Caki2 (cell line): Measurements from ENCODE around the gene MUC5B. TPM values are rescaled to one million over a fixed set of nuclear protein-coding genes. Genes with fewer than 3 reads are reported as not detected.
A peak's percentile ranks its signal among the peaks of the same experiment; 100 is the strongest.
"Not testable (repeated sequence)": the region's sequence is repeated elsewhere in the genome, so short reads cannot be mapped to it uniquely, and the experiment has no call there.

Source experiments
- DNase-seq: peaks from one replicate; pipeline ENCODE4 v3.0.0-alpha.2; 2015; ENCODE audit warnings: low read depth
- in situ Hi-C: cut with HindIII; loops from 2 replicates; pipeline ENCODE4 v1.10.0; 2016; ENCODE audit warnings: low sequenced_read_pairs, low pct_unique_long_range_greater_than_20kb, mixed read lengths
- total RNA-seq: library from RNA; depleted of rRNA; stranded (reverse); fragments of >200 nt; shearing (Covaris generic); gene quantifications from 2 replicates; pipeline ENCODE4 v1.2.3, GENCODE V29; 2014; ENCODE audit warnings: low replicate concordance

MUC5B gene
- total RNA-seq, 1 experiment from 2014 or later: 0.03 TPM

DNA sequence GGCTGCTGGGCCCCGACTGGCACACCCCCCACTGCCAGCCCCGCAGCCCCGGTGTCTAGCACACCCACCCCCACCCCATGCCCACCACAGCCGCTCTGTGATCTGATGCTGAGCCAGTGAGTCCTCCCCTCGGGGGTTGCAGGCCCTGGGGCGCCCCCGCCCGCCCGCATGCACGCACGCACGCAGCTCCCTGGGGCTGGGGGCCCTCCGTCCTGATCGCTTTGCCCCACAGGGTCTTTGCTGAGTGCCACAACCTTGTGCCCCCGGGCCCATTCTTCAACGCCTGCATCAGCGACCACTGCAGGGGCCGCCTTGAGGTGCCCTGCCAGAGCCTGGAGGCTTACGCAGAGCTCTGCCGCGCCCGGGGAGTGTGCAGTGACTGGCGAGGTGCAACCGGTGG is 32.3 kb downstream of the MUC5B start:
- in situ Hi-C loops: no loop called here
- DNase-seq: no peak

DNA sequence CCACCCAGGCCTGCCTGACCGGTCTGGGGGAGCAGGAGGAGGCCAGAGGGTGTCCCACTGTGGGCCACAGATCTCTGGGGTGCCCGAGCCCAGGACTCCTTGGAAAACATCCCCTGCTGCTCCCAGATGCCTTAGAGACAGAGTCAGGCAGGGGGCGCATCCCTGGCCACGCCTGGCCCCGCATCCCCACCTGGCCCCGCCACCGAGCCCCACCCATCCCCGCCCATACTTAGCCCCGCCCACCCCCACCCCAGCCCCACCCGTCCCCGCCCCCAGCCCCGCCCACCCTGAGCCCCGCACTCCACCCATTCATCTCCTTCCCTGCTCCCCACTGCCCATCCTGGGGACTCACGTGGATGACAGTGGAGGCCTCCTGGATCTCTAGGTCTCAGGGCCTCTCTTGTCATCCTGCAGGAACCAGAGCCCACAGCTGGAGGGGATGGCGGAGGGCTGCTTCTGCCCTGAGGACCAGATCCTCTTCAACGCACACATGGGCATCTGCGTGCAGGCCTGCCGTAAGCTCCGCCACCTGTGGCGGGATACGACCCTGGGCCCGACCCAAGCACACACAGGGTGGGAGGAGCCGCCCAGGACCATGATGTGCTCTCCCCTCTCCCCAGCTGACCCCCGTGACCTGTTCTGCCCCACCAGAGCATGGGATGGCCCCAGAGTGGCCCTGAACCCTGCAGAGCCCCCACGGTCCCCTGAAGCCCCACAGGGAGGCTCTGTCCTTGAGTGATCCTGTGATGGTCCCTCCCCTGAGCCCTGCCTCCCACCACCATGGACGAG is 33.6 kb downstream of the MUC5B start:
- in situ Hi-C loops: no loop called here

DNA sequence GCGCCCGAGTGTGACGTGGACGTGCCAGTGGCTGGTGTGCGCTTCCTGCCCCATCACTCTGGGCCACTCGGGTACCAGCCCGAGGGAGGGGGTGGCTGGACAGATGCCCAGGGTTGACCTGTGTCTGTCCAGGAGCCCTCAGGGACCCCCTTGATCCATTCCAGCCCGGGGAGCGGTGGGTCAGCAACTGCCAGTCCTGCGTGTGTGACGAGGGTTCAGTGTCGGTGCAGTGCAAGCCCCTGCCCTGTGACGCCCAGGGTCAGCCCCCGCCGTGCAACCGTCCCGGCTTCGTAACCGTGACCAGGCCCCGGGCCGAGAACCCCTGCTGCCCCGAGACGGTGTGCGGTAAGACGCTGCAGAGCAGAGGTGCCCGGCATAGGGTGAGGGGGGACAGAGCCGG is 34.5 kb downstream of the MUC5B start:
- in situ Hi-C loops: no loop called here

More for the DNA sequence above, 33.6 kb downstream of the MUC5B start:
- no peak for DNase-seq

DNA sequence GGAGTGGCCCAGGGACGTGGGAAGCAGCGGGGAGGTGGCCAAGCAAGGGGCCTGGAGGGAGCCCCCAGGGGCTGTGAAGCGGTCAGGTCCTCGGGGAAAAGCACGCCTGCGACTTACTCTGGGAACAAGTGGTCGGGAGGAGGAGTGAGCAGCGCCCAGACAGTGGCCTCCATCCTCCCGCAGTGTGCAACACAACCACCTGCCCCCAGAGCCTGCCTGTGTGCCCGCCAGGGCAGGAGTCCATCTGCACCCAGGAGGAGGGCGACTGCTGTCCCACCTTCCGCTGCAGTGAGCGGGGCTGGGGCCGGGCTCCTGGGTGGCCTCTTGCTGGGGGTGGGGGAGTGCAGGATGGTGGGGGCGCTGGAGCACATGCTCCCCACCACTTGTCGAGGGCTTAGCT is 35.0 kb downstream of the MUC5B start:
- in situ Hi-C loops: no loop called here
- DNase-seq: no peak

More for the DNA sequence above, 34.5 kb downstream of the MUC5B start:
- DNase-seq: no peak

DNA sequence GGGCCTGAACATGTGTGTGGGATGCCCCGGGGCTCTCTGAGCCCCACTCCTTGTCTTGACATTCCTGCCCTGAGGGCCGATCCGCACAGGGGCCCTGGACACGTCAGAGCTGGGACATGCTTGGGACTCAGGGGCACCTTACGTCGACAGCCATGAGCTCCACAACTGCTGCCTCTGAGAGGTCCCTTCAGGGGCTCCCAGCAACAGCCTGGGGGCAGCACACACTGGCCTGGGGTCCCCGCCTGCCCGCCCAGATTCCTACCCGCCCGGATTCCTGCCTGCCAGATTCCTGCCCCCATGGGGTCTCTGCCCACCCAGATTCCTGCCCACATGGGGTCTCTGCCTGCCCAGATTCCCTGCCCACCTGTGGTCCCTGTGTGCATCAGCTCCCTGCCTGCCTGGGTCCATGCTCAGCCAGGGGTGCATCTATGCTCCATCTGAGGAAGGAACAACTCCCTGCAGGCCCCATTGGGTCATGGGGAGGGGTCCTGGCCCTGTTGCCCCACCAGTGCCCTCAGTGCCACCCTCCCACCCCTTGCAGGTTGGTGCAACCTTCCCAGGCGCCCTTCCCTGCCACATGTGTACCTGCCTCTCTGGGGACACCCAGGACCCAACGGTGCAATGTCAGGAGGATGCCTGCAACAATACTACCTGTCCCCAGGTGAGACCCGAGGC is 35.7 kb downstream of the MUC5B start:
- DNase-seq: no peak
- in situ Hi-C loops: no loop called here

DNA sequence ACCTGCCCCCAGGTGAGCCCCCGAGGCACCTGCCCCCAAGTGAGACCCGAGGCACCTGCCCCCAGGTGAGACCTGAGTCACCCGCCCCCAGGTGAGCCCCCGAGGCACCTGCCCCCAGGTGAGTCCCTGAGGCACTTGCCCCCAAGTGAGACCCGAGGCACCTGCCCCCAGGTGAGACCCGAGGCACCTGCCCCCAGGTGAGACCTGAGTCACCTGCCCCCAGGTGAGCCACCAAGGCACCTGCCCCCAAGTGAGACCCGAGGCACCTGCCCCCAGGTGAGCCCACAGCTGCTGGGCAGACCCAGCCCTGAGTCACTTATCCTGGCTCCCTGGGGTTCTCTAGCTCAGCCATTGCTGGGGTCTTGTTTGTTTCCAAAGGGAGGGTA is 36.2 kb downstream of the MUC5B start:
- in situ Hi-C loops: no loop called here
- no peak for DNase-seq

DNA sequence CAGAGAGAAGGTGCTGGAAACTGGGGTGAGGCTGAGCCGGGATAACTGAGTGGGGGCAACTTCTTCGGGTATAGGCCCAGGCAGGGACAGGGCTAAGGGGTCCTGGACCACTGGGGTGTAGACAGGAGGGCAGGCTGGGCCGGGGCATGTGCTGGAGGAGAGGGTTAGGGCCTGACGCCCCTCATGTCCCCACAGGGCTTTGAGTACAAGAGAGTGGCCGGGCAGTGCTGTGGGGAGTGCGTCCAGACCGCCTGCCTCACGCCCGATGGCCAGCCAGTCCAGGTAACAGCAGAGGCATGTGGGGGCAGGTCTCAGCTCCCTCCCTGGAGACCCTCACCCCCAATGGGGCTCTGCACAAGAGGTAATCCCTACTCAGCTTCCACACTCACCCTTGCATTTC is 36.7 kb downstream of the MUC5B start:
- DNase-seq: no peak
- in situ Hi-C loops: no loop called here

DNA sequence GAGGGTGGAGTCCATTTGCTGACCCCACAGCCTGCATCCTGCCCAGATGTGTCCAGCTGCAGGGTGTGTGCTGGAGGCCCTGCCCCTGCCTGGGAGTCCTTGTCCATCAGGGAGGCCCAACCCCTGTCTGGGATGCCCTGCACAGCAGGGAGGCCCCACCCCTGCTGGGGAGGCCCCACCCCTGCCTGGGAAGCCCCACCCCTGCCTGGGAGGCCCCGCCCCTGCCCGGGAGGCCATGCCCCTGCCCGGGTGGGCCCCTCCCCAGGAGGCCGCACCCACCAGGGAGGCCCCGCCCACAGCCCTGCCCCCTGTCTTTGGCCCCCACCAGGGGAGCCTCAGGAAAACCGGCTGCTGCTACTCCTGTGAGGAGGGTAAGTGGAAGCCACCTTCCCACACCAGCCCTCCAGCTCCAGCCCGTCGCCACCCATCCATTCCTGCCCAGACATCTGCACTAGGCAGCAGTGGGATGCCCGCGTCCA is 37.2 kb downstream of the MUC5B start:
- peak; percentile 34 for DNase-seq
- in situ Hi-C loops: no loop called here

DNA sequence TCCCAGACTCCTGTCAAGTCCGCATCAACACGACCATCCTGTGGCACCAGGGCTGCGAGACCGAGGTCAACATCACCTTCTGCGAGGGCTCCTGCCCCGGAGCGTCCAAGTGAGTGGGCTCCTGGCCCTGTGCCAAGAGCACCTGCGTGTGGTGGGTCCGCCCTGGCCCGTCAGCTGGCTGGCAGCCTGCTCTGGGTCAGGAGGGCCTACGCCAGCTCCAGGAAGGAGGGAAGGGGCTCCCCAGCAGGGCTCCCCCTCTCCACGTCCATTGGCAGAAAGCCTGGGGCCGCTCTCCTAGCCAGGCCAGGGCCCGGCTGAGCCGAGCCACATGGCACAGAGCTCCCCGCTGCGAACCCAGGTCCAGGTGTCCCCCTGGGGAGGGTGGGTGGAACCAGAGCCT is 37.8 kb downstream of the MUC5B start:
- no peak for DNase-seq
- in situ Hi-C loops: no loop called here

DNA sequence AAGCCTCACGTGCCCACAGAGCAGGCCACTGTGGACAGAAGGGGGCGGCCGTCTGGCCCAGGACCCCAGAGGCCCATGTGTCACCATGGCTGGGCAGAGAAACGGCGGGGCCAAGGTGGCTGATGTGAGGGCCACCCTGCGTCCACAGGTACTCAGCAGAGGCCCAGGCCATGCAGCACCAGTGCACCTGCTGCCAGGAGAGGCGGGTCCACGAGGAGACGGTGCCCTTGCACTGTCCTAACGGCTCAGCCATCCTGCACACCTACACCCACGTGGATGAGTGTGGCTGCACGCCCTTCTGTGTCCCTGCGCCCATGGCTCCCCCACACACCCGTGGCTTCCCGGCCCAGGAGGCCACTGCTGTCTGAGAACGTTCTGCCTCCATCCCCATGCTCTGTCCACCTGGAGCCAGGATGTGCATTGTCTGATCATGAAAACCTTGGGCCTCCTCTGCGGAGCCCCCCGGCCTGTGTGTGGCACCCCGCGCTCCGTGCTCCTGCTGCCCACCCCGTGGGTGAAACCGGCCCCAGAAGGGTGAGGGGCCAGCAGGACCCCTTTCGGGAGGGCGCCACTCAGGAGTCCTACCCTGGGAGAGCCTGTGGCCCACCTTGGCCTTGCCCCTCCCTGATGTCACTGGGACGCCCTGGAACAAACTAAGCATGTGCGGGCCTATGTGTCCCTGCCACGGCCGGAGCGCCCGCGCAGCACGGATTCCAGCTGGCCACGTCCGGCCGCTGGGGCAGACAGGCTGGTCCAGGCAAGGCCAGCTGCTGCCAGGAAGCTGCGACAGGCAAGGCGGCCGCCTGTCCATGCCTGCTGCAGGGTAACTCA is 38.6 kb downstream of the MUC5B start:
- in situ Hi-C loops: no loop called here
- DNase-seq: no peak

DNA sequence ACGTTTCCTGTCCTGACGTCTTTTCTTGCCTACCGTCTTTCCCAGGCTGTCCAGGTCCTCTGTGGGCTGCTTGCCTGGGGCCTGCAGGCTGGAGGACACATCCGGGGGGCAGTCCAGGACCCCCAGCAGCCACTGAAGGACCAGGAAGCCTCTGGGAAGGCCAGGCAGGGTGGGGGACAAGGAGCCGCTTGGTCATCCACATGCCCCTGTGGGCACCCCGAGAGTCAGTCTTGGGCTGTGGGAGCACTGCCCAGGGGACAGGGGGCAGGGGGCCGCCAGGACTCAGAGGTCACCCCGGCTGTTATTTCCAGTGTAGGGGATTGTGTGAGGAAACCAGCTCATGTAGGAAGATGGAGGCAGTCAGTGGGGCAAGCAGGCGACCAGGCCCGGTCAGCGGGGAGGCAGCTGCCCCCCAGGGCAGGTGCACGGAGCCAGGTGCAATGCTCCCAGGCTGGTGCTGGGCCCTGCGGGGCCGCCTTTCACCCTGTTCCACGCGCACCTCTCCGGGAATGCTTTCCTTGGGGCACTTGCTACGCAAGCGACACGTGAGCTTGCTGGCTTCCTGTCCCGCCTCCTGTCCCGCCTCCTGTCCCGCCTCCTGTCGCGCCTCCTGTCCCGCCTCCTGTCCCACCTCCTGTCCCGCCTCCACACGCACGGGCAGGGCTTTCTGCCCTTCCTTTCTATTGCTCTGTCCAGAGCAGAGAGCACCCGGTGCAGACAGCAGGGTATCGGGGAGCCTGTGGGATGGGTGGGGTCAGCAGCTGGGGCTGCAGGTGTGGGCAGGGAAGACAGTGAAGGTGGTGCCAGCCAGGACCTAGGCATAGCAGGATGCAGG is 39.5 kb downstream of the MUC5B start:
- in situ Hi-C loops: no loop called here
- DNase-seq: peak; percentile 84

DNA sequence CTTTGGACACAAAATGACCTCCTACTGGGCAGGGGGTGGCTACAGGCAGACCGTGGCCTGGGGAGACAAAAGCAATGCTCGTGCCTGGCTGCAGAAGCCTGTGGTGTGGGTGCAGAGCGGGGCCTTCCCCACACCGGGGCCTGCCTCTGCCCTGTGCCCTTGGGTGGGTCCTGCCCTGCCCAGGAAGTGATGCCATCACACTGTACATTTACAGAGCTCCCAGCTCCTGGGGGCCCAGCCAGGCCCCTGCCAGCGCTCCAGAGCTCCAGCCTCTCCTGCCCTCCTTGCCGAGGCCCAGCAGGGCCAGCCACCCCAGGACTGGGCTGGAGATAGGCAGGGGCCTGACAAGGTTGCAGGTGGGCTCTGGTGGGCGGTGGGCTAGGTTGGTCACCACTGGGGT is 40.1 kb downstream of the MUC5B start:
- in situ Hi-C loops: no loop called here
- no peak for DNase-seq

DNA sequence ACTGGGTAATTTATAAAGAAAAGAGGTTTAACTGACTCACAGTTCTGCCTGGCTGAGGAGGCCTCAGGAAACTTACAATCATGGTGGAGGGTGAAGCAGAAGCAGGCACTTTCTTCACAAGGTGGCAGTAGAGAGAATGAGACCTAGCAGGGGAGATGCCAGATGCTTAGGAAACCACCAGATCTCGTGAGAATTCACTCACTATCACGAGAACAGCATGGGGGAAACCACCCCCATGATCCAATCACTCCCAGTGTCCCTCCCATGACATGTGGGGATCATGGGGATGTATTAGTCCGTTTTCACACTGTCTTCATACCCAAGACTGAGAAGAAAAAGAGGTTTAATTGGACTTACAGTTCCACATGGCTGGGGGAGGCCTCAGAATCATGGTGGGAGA is 41.6 kb downstream of the MUC5B start:
- in situ Hi-C loops: not testable (repeated sequence)
- peak; percentile 54 for DNase-seq

DNA sequence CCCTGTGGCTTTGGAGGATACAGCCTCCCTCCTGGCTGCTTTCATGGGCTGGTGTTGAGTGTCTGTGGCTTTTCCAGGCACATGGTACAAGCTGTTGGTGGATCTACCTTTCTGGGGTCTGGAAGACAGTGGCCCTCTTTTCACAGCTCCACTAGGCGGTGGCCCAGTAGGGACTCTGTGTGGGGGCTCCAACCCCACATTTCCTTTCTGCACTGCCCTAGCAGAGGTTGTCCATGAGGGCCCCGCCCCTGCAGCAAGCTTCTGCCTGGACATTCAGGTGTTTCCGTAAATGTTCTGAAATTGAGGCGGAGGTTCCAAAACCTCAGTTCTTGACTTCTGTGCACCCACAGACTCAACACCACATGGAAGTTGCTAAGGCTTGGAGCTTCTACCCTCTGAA is 42.6 kb downstream of the MUC5B start:
- DNase-seq, in situ Hi-C loops: not testable (repeated sequence)

DNA sequence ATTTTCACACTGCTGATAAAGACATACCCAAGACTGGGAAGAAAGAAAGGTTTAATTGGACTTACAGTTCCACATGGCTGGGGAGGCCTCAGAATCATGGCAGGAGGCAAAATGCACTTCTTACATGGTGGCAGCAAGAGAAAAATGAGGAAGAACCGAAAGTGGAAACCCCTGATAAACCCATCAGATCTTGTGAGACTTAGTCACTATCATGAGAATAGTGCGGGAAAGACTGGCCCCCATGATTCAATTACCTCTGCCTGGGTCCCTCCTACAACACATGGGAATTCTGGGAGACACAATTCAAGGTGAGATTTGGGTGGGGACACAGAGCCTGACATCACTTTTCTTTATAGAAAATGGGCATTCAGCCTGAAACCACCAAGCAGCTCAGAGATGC is 44.1 kb downstream of the MUC5B start:
- DNase-seq, in situ Hi-C loops: not testable (repeated sequence)

DNA sequence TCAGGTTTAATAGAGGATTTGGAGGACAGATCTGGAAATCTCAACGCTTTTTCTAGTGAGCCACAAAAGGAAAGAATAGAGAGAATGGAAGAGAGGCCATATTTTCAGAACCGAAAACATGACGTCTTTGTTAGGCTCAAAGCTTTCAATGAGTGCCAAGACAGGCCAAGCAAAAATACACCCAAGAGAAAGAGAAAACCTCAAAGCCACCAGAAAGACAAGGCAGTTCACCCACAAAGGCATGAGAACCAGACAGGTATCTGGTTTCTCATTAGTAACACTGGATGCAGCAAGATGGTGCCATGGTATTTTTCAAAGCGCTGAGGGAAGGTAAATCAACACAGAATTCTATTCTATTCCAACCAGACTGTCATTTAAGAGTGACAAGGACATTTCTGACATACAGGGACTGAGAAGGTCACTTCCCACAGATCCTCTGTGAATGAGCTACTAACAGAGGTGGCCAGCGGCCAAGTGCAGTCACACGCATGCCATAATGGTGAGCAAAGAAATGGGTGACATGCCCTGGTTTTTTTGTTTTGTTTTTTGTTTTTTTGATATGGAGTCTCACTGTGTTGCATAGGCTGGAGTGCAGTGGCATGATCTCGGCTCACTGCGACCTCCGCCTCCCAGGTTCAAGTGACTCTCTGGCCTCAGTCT is 44.7 kb downstream of the MUC5B start:
- in situ Hi-C loops: no loop called here
- peak; percentile 21 for DNase-seq

DNA sequence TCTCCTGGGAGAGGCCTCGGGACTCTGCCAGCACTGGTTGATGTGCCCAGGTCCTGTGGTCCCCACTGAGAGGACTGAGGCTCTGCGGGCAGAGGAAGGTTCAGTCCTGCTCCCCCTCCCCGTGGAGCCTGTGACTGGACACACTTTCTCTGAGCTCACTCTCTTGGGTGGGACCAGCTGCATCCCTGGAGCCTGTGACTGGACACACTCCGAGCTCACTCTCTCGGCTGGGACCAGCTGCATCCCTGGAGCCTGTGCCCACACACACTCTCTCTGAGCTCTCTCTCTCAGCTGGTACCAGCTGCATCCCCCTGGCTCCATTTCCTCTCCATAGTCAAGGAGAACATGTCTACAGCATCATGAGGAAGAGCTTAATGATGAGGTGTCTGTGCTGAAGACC is 47.1 kb downstream of the MUC5B start:
- no peak for DNase-seq
- in situ Hi-C loops: no loop called here

DNA sequence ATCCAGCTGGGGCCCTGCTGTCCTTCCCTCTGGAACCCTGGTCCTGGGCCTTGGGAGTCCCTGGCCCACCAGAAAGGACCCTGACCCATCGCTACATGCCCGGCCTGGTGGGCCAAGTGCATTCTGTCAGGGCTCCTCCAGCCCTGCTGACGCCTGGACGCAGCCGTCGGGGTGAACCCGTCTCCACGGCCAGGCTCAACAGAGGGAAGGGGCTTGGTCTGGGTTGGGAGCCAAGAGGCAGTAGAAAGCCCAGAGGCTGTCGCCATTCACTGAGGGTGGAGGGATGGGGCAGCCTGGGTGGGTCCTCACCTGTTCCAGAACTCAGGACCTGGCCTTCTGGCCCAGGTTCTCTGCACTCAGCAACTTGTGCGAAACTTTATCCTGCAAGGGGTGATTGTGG is 47.6 kb downstream of the MUC5B start:
- in situ Hi-C loops: no loop called here
- DNase-seq: no peak
